Stimulated activated CD8-positive, alpha-beta memory T cell treated with anti-CD3 and anti-CD28 coated beads, Interleukin-12 subunit alpha, Interleukin-12 subunit beta, amount 100 ng/mL, for 24 hours (primary cell): ENCODE results near the gene GSTA2.
"Not testable (repeated sequence)": the region's sequence is repeated elsewhere in the genome, so short reads cannot be mapped to it uniquely, and the experiment has no call there.

Experiments used
- DNase-seq: peaks from one replicate; pipeline ENCODE4 v3.0.0-alpha.2; 2020; ENCODE audit errors: extremely low read depth

GSTA2 gene

GRCh38 chr6:52760105-52760765, 3.0 kb downstream of the GSTA2 start:
- no peak for DNase-seq

GRCh38 chr6:52759085-52759484, 4.2 kb downstream of the GSTA2 start:
- DNase-seq, result no peak

GRCh38 chr6:52757651-52758338, 5.5 kb downstream of the GSTA2 start:
- DNase-seq, result not testable (repeated sequence)

GRCh38 chr6:52754443-52754842, 8.8 kb downstream of the GSTA2 start:
- DNase-seq, result no peak

GRCh38 chr6:52753137-52753536, 10.1 kb downstream of the GSTA2 start:
- DNase-seq, result not testable (repeated sequence)

GRCh38 chr6:52752310-52752709, 11.0 kb downstream of the GSTA2 start:
- DNase-seq, result no peak

GRCh38 chr6:52749556-52750152, 13.6 kb downstream of the GSTA2 start:
- no peak for DNase-seq

GRCh38 chr6:52747301-52747700, 16.0 kb downstream of the GSTA2 start:
- DNase-seq, result not testable (repeated sequence)

GRCh38 chr6:52746213-52746612, 17.1 kb downstream of the GSTA2 start:
- no peak for DNase-seq

GRCh38 chr6:52745764-52746201, 17.5 kb downstream of the GSTA2 start:
- DNase-seq, result no peak

- no peak for DNase-seq
Measured at GRCh38 chr6:52741872-52742271, 21.4 kb downstream of the GSTA2 start.

GRCh38 chr6:52739627-52740026, 23.6 kb downstream of the GSTA2 start:
- DNase-seq, result no peak

GRCh38 chr6:52739134-52739533, 24.1 kb downstream of the GSTA2 start:
- no peak for DNase-seq

GRCh38 chr6:52736145-52736544, 27.1 kb downstream of the GSTA2 start:
- no peak for DNase-seq

GRCh38 chr6:52735071-52735470, 28.2 kb downstream of the GSTA2 start:
- DNase-seq, result no peak

- no peak for DNase-seq
Measured at GRCh38 chr6:52734072-52734471, 29.2 kb downstream of the GSTA2 start.

GRCh38 chr6:52733172-52733571, 30.1 kb downstream of the GSTA2 start:
- no peak for DNase-seq

- no peak for DNase-seq
Measured at GRCh38 chr6:52731719-52732118, 31.6 kb downstream of the GSTA2 start.

GRCh38 chr6:52729576-52729975, 33.7 kb downstream of the GSTA2 start:
- no peak for DNase-seq

GRCh38 chr6:52728394-52728793, 34.9 kb downstream of the GSTA2 start:
- no peak for DNase-seq

- DNase-seq, result no peak
Measured at GRCh38 chr6:52727908-52728307, 35.4 kb downstream of the GSTA2 start.

GRCh38 chr6:52726741-52727535, 36.3 kb downstream of the GSTA2 start:
- DNase-seq, result no peak
